ENCODE measurements around the gene TRAF2. TPM values are rescaled to one million over a fixed set of nuclear protein-coding genes. Genes with fewer than 3 reads are reported as not detected.
A peak's percentile ranks its signal among the peaks of the same experiment; 100 is the strongest.

TRAF2 gene
- total RNA-seq, 1 donor from 2014 or later, result 14.4 TPM

GRCh38 chr9:136849038-136849959, 37.0 kb upstream of the TRAF2 start, which contains the start of gene PHPT1:
PHPT1 (plus strand) TSS chr9:136849409; CDS start chr9:136849431, 22 bp downstream.
- peaks cover 3% of the 10 kb centered on the region for H3K9me3 Mint-ChIP-seq (ENCODE audit: unreplicated experiment)
- peak; percentile 62 for FAIRE-seq
- H3K36me3 Mint-ChIP-seq (ENCODE audit: low read depth, unreplicated experiment), result no peaks in the 10 kb centered on the region
- H3K27me3 Mint-ChIP-seq (ENCODE audit: low read depth, unreplicated experiment), result no peaks in the 10 kb centered on the region
- H3K4me1 Mint-ChIP-seq (ENCODE audit: low read depth, unreplicated experiment), result no peaks in the 10 kb centered on the region
- DNase-seq (ENCODE audit: low read depth), result peak; percentile 96
- peak within 1 kb of the TSS; percentile 88 for H3K4me3 Mint-ChIP-seq (ENCODE audit: unreplicated experiment)
- H3K27ac Mint-ChIP-seq (ENCODE audit: unreplicated experiment), result peak within 1 kb of the TSS; percentile 94
- peak within 1 kb of the TSS; percentile 85 for H3K9ac ChIP-seq (ENCODE audit: low read length)
- H3K79me2 ChIP-seq (ENCODE audit: insufficient read depth, low read length), result peaks cover 11% of the 10 kb centered on the region
- H3K4me3 ChIP-seq (ENCODE audit: insufficient read depth, low read depth, low read length), result peak within 1 kb of the TSS; percentile 91
- H3K9me3 ChIP-seq (ENCODE audit: insufficient read depth, low read depth, low read length), result peaks cover 6% of the 10 kb centered on the region
- H3K36me3 ChIP-seq (ENCODE audit: insufficient read depth, low read length), result no peaks in the 10 kb centered on the region
- peaks cover 7% of the 10 kb centered on the region for H3K27me3 ChIP-seq (ENCODE audit: insufficient read depth, low read length)
- H2AFZ ChIP-seq (ENCODE audit: low read depth, low read length), result peak within 1 kb of the TSS; percentile 78
- peaks cover 9% of the 10 kb centered on the region for H3K4me1 ChIP-seq (ENCODE audit: insufficient read depth, low read length)
- TF ChIP-seq, protein P1, sequence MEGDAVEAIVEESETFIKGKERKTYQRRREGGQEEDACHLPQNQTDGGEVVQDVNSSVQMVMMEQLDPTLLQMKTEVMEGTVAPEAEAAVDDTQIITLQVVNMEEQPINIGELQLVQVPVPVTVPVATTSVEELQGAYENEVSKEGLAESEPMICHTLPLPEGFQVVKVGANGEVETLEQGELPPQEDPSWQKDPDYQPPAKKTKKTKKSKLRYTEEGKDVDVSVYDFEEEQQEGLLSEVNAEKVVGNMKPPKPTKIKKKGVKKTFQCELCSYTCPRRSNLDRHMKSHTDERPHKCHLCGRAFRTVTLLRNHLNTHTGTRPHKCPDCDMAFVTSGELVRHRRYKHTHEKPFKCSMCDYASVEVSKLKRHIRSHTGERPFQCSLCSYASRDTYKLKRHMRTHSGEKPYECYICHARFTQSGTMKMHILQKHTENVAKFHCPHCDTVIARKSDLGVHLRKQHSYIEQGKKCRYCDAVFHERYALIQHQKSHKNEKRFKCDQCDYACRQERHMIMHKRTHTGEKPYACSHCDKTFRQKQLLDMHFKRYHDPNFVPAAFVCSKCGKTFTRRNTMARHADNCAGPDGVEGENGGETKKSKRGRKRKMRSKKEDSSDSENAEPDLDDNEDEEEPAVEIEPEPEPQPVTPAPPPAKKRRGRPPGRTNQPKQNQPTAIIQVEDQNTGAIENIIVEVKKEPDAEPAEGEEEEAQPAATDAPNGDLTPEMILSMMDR (IDR thresholded peaks at IDR 0.05; ENCODE audit: insufficient read depth, low read depth, low read length), result no peak
- no peak for TF ChIP-seq EZH2 (IDR thresholded peaks at IDR 0.05; ENCODE audit: insufficient read depth, low read length)
- H3K4me2 ChIP-seq (ENCODE audit: low read length), result peak within 1 kb of the TSS; percentile 100
- H3K27ac ChIP-seq (ENCODE audit: low read depth, low read length), result peak within 1 kb of the TSS; percentile 89
- H4K20me1 ChIP-seq (ENCODE audit: insufficient read depth, low read length), result peaks cover 15% of the 10 kb centered on the region

DNA sequence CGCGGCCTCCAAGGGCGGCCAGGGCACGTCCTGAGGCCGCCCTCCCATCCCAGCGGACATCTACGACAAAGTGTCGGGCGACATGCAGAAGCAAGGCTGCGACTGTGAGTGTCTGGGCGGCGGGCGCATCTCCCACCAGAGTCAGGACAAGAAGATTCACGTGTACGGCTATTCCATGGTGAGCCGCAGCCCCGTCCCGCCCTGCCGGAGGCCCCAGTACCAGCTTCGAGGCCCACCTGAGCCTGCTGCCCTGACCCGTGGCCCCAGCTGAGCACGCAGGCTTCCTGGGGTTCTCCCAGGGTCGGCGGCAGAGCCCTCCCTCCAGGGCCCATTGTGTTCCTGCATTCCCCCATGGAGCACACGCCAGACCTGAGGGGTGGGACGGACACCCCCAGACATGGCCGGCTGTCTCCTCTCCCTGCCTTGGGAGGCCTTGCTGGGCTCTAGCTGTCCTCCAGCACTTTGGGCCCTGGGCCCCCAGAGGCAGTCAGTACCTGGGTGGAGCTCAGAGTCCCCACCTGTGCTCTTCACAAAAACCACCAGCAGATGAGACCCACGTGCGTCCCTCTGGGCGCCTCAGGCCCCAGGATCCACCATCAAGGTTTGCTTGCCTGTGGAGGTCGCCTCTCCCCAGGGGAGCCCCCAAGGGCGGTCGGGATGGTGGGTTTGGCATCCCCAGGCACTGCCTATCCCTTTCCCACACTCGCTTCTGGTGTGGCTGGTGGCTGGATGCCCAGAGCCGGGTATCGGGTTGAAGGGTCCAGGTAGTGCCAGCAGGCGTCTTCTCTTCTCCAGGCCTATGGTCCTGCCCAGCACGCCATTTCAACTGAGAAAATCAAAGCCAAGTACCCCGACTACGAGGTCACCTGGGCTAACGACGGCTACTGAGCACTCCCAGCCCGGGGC, 36.1 kb upstream of the TRAF2 start:
- FAIRE-seq (no peak), DNase-seq (ENCODE audit: low read depth) (no peak)
- H2AFZ ChIP-seq (ENCODE audit: low read depth, low read length), result peak overlapping the region; percentile 47
- peaks cover 11% of the 10 kb centered on the region for H3K79me2 ChIP-seq (ENCODE audit: insufficient read depth, low read length)
- H3K9me3 ChIP-seq (ENCODE audit: insufficient read depth, low read depth, low read length), result peaks cover 5% of the 10 kb centered on the region
- H4K20me1 ChIP-seq (ENCODE audit: insufficient read depth, low read length), result peaks cover 15% of the 10 kb centered on the region
- peak overlapping the region; percentile 100 for H3K4me2 ChIP-seq (ENCODE audit: low read length)
- no peaks in the 10 kb centered on the region for H3K36me3 ChIP-seq (ENCODE audit: insufficient read depth, low read length)
- no peaks in the 10 kb centered on the region for H3K27me3 Mint-ChIP-seq (ENCODE audit: low read depth, unreplicated experiment)
- H3K27me3 ChIP-seq (ENCODE audit: insufficient read depth, low read length), result peaks cover 7% of the 10 kb centered on the region
- no peaks in the 10 kb centered on the region for H3K36me3 Mint-ChIP-seq (ENCODE audit: low read depth, unreplicated experiment)
- peak overlapping the region; percentile 88 for H3K4me3 Mint-ChIP-seq (ENCODE audit: unreplicated experiment)
- peaks cover 2% of the 10 kb centered on the region for H3K4me1 Mint-ChIP-seq (ENCODE audit: low read depth, unreplicated experiment)
- H3K4me1 ChIP-seq (ENCODE audit: insufficient read depth, low read length), result peaks cover 9% of the 10 kb centered on the region
- peak overlapping the region; percentile 85 for H3K9ac ChIP-seq (ENCODE audit: low read length)
- peak overlapping the region; percentile 87 for H3K27ac Mint-ChIP-seq (ENCODE audit: unreplicated experiment)
- H3K9me3 Mint-ChIP-seq (ENCODE audit: unreplicated experiment), result peaks cover 3% of the 10 kb centered on the region
- no peak for TF ChIP-seq EZH2 (IDR thresholded peaks at IDR 0.05; ENCODE audit: insufficient read depth, low read length)
- TF ChIP-seq, protein P1 (IDR thresholded peaks at IDR 0.05; ENCODE audit: insufficient read depth, low read depth, low read length), result no peak
- H3K4me3 ChIP-seq (ENCODE audit: insufficient read depth, low read depth, low read length), result peak overlapping the region; percentile 91
- H3K27ac ChIP-seq (ENCODE audit: low read depth, low read length), result peak overlapping the region; percentile 26

Measured in astrocyte (in vitro differentiated cells and primary cell).